Esophagus muscularis mucosa (tissue), 4 donors: ENCODE results near the gene NCK1.

ENCODE experiments used
- CTCF ChIP-seq, 3 experiments: fragments of 200-600 bp in 2 of 3; fragments of 450-650 bp in 1 of 3; sonication (generic) in 2 of 3; IDR thresholded peaks; one replicate each; pipeline ENCODE4 v1.5.1; 2017 to 2019; ENCODE audit warnings: antibody characterized with exemption in 3 of 3, mild to moderate bottlenecking in 2 of 3, moderate library complexity in 1 of 3
- EP300 ChIP-seq: sonication (generic); formaldehyde crosslinking; IDR thresholded peaks from one replicate; pipeline ENCODE4 v1.6.1; 2017; ENCODE audit warnings: antibody characterized with exemption
- POLR2A ChIP-seq: fragments of 450-650 bp; IDR thresholded peaks from one replicate; pipeline ENCODE4 v1.6.1; 2017; ENCODE audit warnings: antibody characterized with exemption, moderate library complexity, mild to moderate bottlenecking, low read depth
- POLR2AphosphoS5 ChIP-seq, 2 donors: sonication (generic); formaldehyde crosslinking; IDR thresholded peaks; one replicate each; pipeline ENCODE4 v1.6.1; 2017; ENCODE audit warnings: antibody characterized with exemption in 2 of 2

GRCh38 chr3:136869282-136869681 is 7.3 kb downstream of the NCK1 start:
- TF ChIP-seq CTCF (IDR thresholded peaks at IDR 0.05) (no peak), EP300 (no peak), POLR2AphosphoS5 (IDR thresholded peaks at IDR 0.05) (no peak), POLR2A (no peak)
